HCT116 (cell line): Measurements from ENCODE around the gene SCAANT1.

Source experiments
- CEBPB ChIP-seq: IDR thresholded peaks from 2 replicates; pipeline ENCODE4 v1.6.1; 2012; ENCODE audit warnings: low read depth
- EGR1 ChIP-seq: IDR thresholded peaks from 2 replicates; pipeline ENCODE4 v1.6.1; 2012; ENCODE audit warnings: low read depth
- EZH2 ChIP-seq: fragments of 200-600 bp; sonication (generic); IDR thresholded peaks from 2 replicates; pipeline ENCODE4 v1.6.1; 2017; ENCODE audit warnings: antibody characterized with exemption, mixed run types
- EZH2phosphoT487 ChIP-seq: fragments of 200-600 bp; IDR thresholded peaks from 2 replicates; pipeline ENCODE4 v1.6.1; 2018; ENCODE audit warnings: antibody characterized with exemption, borderline replicate concordance
- FOSL1 ChIP-seq: IDR thresholded peaks from 2 replicates; pipeline ENCODE4 v1.6.1; 2012; ENCODE audit warnings: low read depth
- POLR2A ChIP-seq: IDR thresholded peaks from 2 replicates; pipeline ENCODE4 v1.7.0; 2011; ENCODE audit warnings: borderline replicate concordance; ENCODE audit not compliant: insufficient read depth, insufficient read length; ENCODE audit errors: extremely low read depth
- POLR2AphosphoS5 ChIP-seq: IDR thresholded peaks from 2 replicates; pipeline ENCODE4 v1.6.1; 2011; ENCODE audit warnings: mild to moderate bottlenecking, low read depth, low read length, moderate library complexity
- RAD21 ChIP-seq: IDR thresholded peaks from 2 replicates; pipeline ENCODE4 v1.6.1; 2012; ENCODE audit warnings: low read depth, mild to moderate bottlenecking
- SRF ChIP-seq: IDR thresholded peaks from 2 replicates; pipeline ENCODE4 v1.6.1; 2012; ENCODE audit warnings: low read depth
- TCF7L2 ChIP-seq: IDR thresholded peaks from 2 replicates; pipeline ENCODE4 v1.7.0; 2011; ENCODE audit warnings: borderline replicate concordance, inconsistent platforms; ENCODE audit not compliant: insufficient read depth, insufficient read length; ENCODE audit errors: extremely low read depth
- TF ChIP-seq, protein P1 (sequence below), 3 experiments: fragments of 200-600 bp in 1 of 3; sonication (generic) in 1 of 3; IDR thresholded peaks in 2 of 3; conservative IDR thresholded peaks in 1 of 3; 2 replicates each; pipeline ENCODE4 v1.5.1; 2012 to 2017; ENCODE audit warnings: low read depth in 2 of 3, low read length in 2 of 3, antibody characterized with exemption in 1 of 3, borderline replicate concordance in 1 of 3, control low read depth in 1 of 3, mild to moderate bottlenecking in 1 of 3, mixed read lengths in 1 of 3, mixed run types in 1 of 3, moderate library complexity in 1 of 3; ENCODE audit not compliant: insufficient read depth in 1 of 3
- TF ChIP-seq, protein P2 (sequence below): IDR thresholded peaks from 2 replicates; pipeline ENCODE4 v1.6.1; 2012

DNA sequence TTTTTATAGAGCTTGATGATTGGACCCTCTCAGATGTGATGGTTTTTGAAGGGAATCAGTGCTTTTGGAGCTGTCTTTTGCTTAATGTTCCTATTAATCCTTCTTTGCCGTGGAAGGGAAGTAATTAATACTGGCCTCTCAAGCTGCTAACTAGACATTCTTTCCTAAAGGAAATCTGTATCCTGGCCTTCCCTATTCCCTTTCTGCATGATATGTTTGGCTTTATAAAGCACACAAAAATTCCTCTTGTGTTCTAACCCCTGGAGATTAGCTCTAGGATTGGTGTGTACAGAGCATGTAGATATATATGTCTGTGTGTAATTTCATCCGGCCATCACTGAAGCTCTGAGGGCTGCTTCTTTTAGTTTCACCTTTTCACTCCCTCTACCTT lies 41.6 kb downstream of the SCAANT1 start:
- TF ChIP-seq POLR2AphosphoS5 (no peak), POLR2A (no peak), EZH2 (no peak), SRF (no peak), RAD21 (no peak), EGR1 (no peak), CEBPB (no peak), TCF7L2 (no peak), FOSL1 (no peak), EZH2phosphoT487 (no peak)
- TF ChIP-seq, protein P1, sequence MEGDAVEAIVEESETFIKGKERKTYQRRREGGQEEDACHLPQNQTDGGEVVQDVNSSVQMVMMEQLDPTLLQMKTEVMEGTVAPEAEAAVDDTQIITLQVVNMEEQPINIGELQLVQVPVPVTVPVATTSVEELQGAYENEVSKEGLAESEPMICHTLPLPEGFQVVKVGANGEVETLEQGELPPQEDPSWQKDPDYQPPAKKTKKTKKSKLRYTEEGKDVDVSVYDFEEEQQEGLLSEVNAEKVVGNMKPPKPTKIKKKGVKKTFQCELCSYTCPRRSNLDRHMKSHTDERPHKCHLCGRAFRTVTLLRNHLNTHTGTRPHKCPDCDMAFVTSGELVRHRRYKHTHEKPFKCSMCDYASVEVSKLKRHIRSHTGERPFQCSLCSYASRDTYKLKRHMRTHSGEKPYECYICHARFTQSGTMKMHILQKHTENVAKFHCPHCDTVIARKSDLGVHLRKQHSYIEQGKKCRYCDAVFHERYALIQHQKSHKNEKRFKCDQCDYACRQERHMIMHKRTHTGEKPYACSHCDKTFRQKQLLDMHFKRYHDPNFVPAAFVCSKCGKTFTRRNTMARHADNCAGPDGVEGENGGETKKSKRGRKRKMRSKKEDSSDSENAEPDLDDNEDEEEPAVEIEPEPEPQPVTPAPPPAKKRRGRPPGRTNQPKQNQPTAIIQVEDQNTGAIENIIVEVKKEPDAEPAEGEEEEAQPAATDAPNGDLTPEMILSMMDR (IDR thresholded peaks at IDR 0.05 in 2 of 3, conservative IDR thresholded peaks at IDR 0.05 in 1 of 3; ENCODE audit: borderline replicate concordance in 1 of 3, insufficient read depth in 1 of 3, low read depth in 2 of 3, low read length in 2 of 3), result no peak
- TF ChIP-seq, protein P2, sequence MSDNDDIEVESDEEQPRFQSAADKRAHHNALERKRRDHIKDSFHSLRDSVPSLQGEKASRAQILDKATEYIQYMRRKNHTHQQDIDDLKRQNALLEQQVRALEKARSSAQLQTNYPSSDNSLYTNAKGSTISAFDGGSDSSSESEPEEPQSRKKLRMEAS, result no peak
